Adrenal gland (tissue), 5 donors: ENCODE measurements around the gene CREG2.

Source experiments
- CTCF ChIP-seq, 6 experiments: fragments of 450-650 bp in 4 of 6; fragments of 200-600 bp in 2 of 6; sonication (generic) in 1 of 6; IDR thresholded peaks; 1 replicate in 5 of 6; 2 replicates in 1 of 6; pipeline versions ENCODE4 v1.5.1 to v1.8.0; 2016 to 2021; ENCODE audit warnings: antibody characterized with exemption in 6 of 6, mild to moderate bottlenecking in 2 of 6, moderate library complexity in 1 of 6
- POLR2A ChIP-seq, 2 donors: fragments of 450-650 bp; IDR thresholded peaks; one replicate each; pipeline ENCODE4 v1.6.1; 2017; ENCODE audit warnings: antibody characterized with exemption in 2 of 2, mild to moderate bottlenecking in 2 of 2, moderate library complexity in 1 of 2
- donor health status: DM: no; HTN: no; CAD: no.

GRCh38 chr2:101339266-101339880 is 47.9 kb downstream of the CREG2 start:
- TF ChIP-seq POLR2A (IDR thresholded peaks at IDR 0.05) (no peak), CTCF (IDR thresholded peaks at IDR 0.05) (no peak)
